GM19324 (cell line): ENCODE results near the gene FRMD5.

Source experiments
- ATAC-seq: cut with Tn5 transposase; IDR thresholded peaks from one replicate; pipeline ENCODE4 v1.9.1; 2021; ENCODE audit warnings: mild to moderate bottlenecking, moderate library complexity; ENCODE audit not compliant: unreplicated experiment, low FRiP score

FRMD5 gene

GRCh38 chr15:44163370-44163769 lies 31.7 kb downstream of the FRMD5 start:
- no peak for ATAC-seq

GRCh38 chr15:44160796-44161195 lies 34.3 kb downstream of the FRMD5 start:
- no peak for ATAC-seq

- ATAC-seq = no peak
These were observed 35.6 kb downstream of the FRMD5 start for GRCh38 chr15:44159492-44159891.

- ATAC-seq = no peak
These were observed 37.0 kb downstream of the FRMD5 start for GRCh38 chr15:44158111-44158510.

DNA sequence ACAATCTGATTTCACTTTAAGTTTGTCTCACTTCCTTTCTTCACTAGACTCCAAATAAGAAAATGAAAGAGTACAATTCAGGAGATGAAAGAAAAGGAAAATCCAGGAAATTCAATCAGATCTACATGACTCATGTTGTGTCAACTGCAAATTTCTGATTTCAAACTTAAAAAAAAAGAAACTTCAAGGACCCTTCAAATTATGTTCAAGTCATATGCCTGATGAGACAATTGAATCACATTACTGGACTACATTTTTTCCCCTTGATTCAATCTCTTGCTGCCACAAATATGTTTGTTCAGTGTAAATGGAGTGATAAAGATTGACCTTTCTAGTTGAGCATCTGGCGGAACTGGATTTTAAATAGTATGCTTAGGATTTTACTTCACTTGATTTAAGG lies 37.4 kb downstream of the FRMD5 start:
- ATAC-seq = no peak

DNA sequence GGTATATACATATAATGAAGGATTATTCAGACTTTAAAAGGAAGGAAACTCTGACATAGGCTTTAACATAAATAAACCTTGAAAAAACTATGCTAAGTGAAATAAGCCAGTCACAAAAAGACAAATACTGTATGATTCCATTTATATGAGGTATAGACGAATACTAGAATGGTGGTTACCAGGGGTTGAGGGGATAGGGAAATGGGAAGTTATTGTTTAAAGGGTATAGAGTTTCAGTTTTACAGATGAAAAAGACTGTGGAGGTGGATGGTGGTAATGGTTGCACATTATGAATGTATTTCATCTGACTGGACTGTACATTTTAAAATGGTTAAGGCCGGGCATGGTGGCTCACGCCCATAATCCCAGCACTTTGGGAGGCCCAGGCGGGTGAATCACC lies 41.7 kb downstream of the FRMD5 start:
- ATAC-seq = no peak

GRCh38 chr15:44149224-44149623 lies 45.8 kb downstream of the FRMD5 start:
- no peak for ATAC-seq

DNA sequence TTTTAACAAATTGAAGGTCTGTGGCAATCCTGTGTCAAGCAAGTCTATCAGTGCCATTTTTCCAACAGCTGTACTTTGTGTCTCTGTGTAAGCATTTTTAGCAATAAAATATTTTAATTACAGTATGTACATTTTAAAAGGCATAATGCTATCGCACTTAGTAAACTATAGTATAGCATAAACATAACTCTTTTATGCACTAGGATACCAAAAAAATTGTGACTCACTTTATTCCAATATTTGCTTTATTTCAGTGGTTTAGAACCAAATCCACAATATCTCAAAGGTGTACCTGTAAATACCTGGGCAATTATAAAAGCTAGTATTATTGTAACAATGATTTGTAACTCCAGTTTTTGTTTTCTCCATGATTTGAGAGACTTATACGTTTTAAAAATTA lies 46.5 kb downstream of the FRMD5 start:
- no peak for ATAC-seq

- no peak for ATAC-seq
These were observed 47.4 kb downstream of the FRMD5 start for GRCh38 chr15:44147636-44148035.

- ATAC-seq = no peak
These were observed 49.6 kb downstream of the FRMD5 start for GRCh38 chr15:44145495-44145894.

- no peak for ATAC-seq
These were observed 50.1 kb downstream of the FRMD5 start for GRCh38 chr15:44144992-44145391.

DNA sequence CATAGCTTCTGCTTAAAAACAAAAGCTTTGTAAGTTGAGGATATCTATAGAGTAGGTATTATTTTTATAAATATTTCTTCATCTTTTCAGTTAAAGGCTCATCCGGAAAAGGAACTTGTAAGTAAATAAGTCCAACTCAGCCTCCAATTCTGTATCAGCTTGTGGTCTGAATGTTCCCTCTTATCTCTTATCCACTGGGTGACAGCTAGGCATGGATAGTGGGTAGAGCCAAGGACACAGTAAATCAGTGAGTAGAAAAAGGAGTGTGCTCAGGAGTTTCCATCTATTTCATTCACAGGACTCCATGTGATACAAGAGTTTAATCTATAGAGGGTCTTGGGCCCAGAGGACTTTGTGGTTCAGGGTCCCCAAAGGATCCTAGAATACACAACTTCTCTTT lies 50.9 kb downstream of the FRMD5 start:
- ATAC-seq = no peak

- ATAC-seq = no peak
These were observed 57.3 kb downstream of the FRMD5 start for GRCh38 chr15:44137750-44138149.

DNA sequence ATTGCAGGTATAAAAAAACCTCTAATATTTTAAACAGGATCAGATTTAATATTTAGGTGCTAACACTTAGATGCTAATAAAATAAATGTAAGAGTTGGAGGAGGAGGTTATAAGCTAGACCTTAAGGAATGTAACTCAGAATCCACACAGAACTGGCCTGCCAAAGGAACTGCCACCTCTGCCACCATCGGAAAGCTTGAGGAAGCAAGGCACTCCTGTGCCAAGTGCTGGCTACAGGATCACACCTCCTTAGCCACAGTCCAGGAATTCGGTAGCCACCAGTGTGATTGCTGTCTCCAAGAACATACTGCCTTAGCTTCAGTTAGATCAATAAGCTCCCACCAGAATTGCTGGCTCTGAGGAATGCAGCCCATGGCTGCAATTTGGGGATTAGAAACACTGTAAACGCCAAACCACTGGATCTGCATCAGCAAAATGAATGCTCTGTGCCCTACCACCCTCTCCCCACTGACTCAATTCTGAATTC lies 58.0 kb downstream of the FRMD5 start:
- no peak for ATAC-seq

DNA sequence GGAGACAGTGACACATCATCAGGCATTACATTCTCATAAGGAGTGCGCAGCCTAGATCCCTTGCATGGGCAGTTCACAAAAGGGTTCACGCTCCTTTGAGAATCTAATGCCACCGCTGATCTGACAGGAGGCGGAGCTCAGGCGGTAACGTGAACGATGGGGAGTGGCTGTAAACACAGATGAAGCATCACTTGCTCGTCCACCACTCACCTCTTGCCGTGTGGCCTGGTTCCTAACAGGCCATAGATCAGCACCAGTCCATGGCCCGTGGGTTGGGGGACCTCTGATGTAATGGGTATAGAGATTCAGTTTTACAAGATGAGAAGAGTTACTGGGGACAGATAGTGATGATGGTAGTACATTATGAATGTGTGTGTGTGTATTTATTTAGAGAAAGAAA lies 63.0 kb downstream of the FRMD5 start:
- ATAC-seq = no peak

DNA sequence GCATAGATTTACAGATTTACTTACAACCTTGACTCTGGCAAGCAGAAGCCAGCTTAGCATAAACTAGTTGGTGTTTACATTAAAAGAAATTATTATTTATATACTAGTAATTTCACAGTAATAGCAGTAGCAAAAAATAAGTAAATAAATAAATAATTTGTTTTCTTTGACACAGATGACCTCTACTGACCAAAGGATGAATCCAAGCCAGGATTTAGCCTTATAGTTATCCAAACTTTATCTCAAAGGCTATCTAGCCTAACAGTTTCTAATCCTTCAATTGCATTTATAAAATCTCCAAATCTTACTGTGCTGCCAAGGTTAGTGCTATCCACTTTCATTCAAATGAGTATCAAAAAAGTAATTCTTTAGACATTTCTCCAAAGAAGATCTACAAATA lies 64.3 kb downstream of the FRMD5 start:
- ATAC-seq = no peak

- no peak for ATAC-seq
These were observed 65.2 kb downstream of the FRMD5 start for GRCh38 chr15:44129911-44130310.

- no peak for ATAC-seq
These were observed 66.6 kb downstream of the FRMD5 start for GRCh38 chr15:44128443-44128842.

DNA sequence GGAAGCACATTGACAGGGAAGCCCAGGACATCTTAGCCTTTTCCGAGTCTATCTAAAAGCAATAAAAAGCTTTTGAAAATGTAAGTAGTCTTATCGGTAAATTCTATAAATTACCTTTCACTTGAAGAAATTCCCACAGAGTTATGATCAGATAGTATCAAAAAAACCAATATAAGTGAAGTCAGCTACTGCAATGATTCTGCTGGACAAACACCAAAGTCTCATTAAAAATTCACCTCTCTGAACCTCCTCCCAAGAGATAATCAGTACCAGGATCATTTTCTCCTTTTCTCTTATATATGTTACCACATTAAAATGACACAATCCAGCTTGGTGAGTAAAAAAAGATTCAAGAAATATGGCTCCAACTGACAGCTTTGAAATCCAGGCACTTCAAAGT lies 69.2 kb downstream of the FRMD5 start:
- ATAC-seq = no peak

DNA sequence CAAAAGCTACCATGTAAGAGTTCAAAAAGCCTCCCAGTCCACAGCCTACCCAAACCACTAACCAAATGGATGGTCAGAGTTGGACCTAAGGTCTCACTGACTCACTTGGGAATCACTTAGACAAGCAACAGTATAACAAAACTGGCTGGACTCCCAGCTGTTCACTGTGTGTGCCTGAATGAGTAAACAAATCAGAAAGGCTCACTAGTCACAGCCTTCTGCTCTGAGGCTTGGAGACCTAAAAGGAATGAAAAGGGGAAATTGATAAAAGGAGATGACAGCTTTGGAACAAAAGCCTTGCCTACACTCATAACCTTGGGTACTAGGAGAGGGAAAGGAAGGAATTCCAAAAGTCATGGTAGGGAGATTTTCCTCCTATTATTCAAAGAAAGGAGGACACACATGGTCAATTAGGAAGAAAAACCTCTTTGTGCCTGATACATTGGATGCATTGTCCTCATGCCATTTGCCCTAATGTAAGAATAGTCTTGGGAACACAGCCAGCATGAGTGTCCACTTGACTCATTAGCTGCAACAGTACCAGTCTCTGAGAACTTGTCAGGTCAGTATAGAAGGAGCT lies 92.3 kb downstream of the FRMD5 start:
- ATAC-seq = no peak

- ATAC-seq = no peak
These were observed 93.1 kb downstream of the FRMD5 start for GRCh38 chr15:44101944-44102343.

- no peak for ATAC-seq
These were observed 93.8 kb downstream of the FRMD5 start for GRCh38 chr15:44101286-44101685.

DNA sequence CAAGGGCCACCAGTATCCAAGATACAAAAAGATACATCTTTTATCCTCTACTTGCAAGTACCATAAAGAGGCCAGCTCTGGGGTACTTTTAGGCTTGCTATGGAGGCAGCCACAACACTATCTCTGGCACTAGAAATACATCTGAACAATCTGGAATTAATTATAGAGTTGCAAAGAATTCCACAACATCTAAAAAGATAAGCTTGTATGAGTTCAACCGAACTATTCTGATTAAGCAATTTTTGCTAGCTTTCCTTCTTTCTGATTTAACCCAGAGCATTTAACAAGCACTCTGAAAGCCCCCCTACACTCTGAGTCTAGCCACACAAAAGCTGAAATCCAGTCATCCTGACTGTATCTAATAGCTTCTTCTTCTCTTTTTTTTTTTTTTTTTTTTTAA lies 95.4 kb downstream of the FRMD5 start:
- no peak for ATAC-seq
